ENCODE data around the gene FILIP1. TPM values are rescaled to one million over a fixed set of nuclear protein-coding genes. Genes with fewer than 3 reads are reported as not detected.

Gene FILIP1
- total RNA-seq, 1 experiment from 2014 or later: 2.9 TPM

DNA sequence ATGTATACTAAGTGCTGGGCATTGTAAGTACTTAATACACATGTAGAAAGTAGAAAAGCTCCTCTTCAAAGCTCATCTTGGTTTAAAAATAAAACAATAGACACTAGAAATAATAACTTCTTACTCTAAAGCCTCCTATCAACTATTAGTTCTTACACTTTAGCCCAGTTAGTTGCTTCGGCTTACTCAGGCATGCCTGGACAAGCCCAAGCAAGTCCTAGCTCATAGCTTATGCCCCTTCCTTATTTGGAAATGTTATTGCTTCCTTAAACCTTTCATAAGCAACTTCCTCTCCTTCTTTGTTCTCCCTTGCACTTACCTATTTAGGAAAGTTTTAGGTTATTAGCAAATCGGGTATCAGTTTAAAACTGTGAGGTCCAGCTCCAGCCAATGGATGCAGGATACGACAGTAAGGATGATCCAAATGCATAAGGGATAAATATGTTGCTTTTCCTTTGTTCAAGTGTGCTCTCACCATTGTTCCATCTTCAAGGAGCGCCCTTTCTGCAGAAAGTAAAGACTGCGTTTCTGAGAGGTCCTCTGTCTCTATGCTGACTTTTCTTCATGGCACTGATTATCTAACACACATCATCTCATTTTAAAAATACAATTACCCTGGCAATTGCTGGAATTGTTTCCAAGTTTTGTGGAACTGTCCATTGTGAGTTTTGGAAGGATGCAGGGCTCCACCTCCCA is 221.3 kb downstream of the FILIP1 start (continued):
- TF ChIP-seq HMGXB4 (CRISPR knock-in tag; IDR thresholded peaks at IDR 0.05) (no peak), NR1H2 (CRISPR knock-in tag; IDR thresholded peaks at IDR 0.05) (no peak)

GRCh38 chr6:75268988-75269354 is 224.6 kb downstream of the FILIP1 start:
- no peaks in the 10 kb centered on the region for H3K27me3 Mint-ChIP-seq (ENCODE audit: low read depth)
- ATAC-seq: no peak
- CTCF ChIA-PET: interaction anchor here (0.9 to 2.0 kb wide), 4 partner anchors 28 to 256 kb away, joined by 3 to 16 read pairs (median 6); no protein-coding TSS in a partner anchor
- H3K36me3 Mint-ChIP-seq: peaks cover 39% of the 10 kb centered on the region
- H3K27ac Mint-ChIP-seq: peak overlapping the region; percentile 90
- peaks cover 62% of the 10 kb centered on the region for H3K4me1 Mint-ChIP-seq
- POLR2A ChIA-PET: interaction anchor here (1.4 to 1.5 kb wide), 2 partner anchors 14 to 15 kb away, joined by 4 to 9 read pairs; partner anchors contain the start of gene TMEM30A
- no peak overlapping the region; the same call in 1 of the 2 replicates for H3K4me3 Mint-ChIP-seq
- no peak for DNase-seq (ENCODE audit: low spot score)
- H3K9me3 Mint-ChIP-seq: peaks cover 28% of the 10 kb centered on the region
- no peak for TF ChIP-seq IRF1 (CRISPR knock-in tag; IDR thresholded peaks at IDR 0.05)
- no peak for TF ChIP-seq KAT7 (CRISPR knock-in tag; IDR thresholded peaks at IDR 0.05; ENCODE audit: borderline replicate concordance)
- no peak for TF ChIP-seq TEAD4 (CRISPR knock-in tag; IDR thresholded peaks at IDR 0.05)
- TF ChIP-seq, protein P1, sequence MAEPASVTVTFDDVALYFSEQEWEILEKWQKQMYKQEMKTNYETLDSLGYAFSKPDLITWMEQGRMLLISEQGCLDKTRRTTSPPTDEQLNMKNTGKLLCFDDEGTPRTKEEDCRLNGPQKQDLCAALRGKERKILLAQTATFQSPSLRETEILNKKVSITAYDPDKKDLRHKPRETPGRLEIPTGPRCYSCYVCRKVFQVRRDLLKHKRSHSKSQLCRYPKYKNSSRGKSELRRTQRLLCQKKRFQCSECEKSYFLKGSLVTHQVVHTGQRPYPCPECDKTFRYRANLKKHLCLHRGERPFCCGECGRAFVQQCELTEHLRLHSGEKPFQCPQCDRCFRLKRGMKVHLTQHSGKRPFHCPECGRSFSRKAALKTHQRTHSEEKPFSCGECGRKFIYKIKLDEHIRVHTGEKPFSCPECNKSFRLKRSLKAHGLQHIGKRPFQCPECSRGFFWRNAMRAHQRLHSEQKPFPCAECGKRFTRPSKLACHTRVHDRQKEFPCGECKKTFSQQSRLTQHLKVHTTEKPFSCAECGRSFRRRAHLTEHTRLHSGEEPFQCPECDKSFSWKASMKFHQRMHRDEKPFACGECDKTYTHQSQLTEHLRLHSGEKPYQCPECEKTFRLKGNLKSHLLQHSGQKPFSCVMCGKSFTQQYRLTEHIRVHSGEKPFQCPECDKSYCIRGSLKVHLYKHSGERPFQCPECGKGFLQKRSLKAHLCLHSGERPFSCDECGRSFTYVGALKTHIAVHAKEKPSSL (CRISPR knock-in tag; conservative IDR thresholded peaks at IDR 0.05): no peak
- TF ChIP-seq TP53 (CRISPR knock-in tag; IDR thresholded peaks at IDR 0.05): no peak
- no peak for TF ChIP-seq IRF2 (CRISPR knock-in tag; IDR thresholded peaks at IDR 0.05; ENCODE audit: borderline replicate concordance, low read depth)
- TF ChIP-seq EMX1 (CRISPR knock-in tag; IDR thresholded peaks at IDR 0.05): no peak
- no peak for TF ChIP-seq ESRRA (CRISPR knock-in tag; IDR thresholded peaks at IDR 0.05; ENCODE audit: borderline replicate concordance)
- TF ChIP-seq, protein P2, sequence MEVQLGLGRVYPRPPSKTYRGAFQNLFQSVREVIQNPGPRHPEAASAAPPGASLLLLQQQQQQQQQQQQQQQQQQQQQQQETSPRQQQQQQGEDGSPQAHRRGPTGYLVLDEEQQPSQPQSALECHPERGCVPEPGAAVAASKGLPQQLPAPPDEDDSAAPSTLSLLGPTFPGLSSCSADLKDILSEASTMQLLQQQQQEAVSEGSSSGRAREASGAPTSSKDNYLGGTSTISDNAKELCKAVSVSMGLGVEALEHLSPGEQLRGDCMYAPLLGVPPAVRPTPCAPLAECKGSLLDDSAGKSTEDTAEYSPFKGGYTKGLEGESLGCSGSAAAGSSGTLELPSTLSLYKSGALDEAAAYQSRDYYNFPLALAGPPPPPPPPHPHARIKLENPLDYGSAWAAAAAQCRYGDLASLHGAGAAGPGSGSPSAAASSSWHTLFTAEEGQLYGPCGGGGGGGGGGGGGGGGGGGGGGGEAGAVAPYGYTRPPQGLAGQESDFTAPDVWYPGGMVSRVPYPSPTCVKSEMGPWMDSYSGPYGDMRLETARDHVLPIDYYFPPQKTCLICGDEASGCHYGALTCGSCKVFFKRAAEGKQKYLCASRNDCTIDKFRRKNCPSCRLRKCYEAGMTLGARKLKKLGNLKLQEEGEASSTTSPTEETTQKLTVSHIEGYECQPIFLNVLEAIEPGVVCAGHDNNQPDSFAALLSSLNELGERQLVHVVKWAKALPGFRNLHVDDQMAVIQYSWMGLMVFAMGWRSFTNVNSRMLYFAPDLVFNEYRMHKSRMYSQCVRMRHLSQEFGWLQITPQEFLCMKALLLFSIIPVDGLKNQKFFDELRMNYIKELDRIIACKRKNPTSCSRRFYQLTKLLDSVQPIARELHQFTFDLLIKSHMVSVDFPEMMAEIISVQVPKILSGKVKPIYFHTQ (CRISPR knock-in tag; IDR thresholded peaks at IDR 0.05): no peak
- TF ChIP-seq, protein P3, sequence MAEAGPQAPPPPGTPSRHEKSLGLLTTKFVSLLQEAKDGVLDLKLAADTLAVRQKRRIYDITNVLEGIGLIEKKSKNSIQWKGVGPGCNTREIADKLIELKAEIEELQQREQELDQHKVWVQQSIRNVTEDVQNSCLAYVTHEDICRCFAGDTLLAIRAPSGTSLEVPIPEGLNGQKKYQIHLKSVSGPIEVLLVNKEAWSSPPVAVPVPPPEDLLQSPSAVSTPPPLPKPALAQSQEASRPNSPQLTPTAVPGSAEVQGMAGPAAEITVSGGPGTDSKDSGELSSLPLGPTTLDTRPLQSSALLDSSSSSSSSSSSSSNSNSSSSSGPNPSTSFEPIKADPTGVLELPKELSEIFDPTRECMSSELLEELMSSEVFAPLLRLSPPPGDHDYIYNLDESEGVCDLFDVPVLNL (CRISPR knock-in tag; IDR thresholded peaks at IDR 0.05; ENCODE audit: borderline replicate concordance, low read depth): no peak
- no peak for TF ChIP-seq E2F5 (CRISPR knock-in tag; IDR thresholded peaks at IDR 0.05)
- no peak for TF ChIP-seq SMAD3 (CRISPR knock-in tag; IDR thresholded peaks at IDR 0.05; ENCODE audit: borderline replicate concordance)
- TF ChIP-seq, protein P4, sequence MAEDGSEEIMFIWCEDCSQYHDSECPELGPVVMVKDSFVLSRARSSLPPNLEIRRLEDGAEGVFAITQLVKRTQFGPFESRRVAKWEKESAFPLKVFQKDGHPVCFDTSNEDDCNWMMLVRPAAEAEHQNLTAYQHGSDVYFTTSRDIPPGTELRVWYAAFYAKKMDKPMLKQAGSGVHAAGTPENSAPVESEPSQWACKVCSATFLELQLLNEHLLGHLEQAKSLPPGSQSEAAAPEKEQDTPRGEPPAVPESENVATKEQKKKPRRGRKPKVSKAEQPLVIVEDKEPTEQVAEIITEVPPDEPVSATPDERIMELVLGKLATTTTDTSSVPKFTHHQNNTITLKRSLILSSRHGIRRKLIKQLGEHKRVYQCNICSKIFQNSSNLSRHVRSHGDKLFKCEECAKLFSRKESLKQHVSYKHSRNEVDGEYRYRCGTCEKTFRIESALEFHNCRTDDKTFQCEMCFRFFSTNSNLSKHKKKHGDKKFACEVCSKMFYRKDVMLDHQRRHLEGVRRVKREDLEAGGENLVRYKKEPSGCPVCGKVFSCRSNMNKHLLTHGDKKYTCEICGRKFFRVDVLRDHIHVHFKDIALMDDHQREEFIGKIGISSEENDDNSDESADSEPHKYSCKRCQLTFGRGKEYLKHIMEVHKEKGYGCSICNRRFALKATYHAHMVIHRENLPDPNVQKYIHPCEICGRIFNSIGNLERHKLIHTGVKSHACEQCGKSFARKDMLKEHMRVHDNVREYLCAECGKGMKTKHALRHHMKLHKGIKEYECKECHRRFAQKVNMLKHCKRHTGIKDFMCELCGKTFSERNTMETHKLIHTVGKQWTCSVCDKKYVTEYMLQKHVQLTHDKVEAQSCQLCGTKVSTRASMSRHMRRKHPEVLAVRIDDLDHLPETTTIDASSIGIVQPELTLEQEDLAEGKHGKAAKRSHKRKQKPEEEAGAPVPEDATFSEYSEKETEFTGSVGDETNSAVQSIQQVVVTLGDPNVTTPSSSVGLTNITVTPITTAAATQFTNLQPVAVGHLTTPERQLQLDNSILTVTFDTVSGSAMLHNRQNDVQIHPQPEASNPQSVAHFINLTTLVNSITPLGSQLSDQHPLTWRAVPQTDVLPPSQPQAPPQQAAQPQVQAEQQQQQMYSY (CRISPR knock-in tag; IDR thresholded peaks at IDR 0.05): no peak
- no peak for TF ChIP-seq ARID4B (CRISPR knock-in tag; IDR thresholded peaks at IDR 0.05; ENCODE audit: borderline replicate concordance)
